ENCODE data around the gene IFT80.
"Not testable (repeated sequence)": the region's sequence is repeated elsewhere in the genome, so short reads cannot be mapped to it uniquely, and the experiment has no call there.

The IFT80 gene

GRCh38 chr3:160355826-160356225, 43.2 kb downstream of the IFT80 start:
- DNase-seq: no peak

- no peak for DNase-seq
Observed at GRCh38 chr3:160346511-160346910, 52.5 kb downstream of the IFT80 start.

GRCh38 chr3:160343132-160343531, 55.9 kb downstream of the IFT80 start:
- no peak for DNase-seq

GRCh38 chr3:160340351-160340750, 58.7 kb downstream of the IFT80 start:
- DNase-seq: no peak

GRCh38 chr3:160331127-160331937, 67.7 kb downstream of the IFT80 start:
- no peak for DNase-seq

GRCh38 chr3:160330690-160331089, 68.3 kb downstream of the IFT80 start:
- DNase-seq: no peak

GRCh38 chr3:160330109-160330508, 68.9 kb downstream of the IFT80 start:
- no peak for DNase-seq

- not testable (repeated sequence) for DNase-seq
Observed at GRCh38 chr3:160326286-160326685, 72.7 kb downstream of the IFT80 start.

GRCh38 chr3:160321821-160322220, 77.2 kb downstream of the IFT80 start:
- not testable (repeated sequence) for DNase-seq

GRCh38 chr3:160319322-160319721, 79.7 kb downstream of the IFT80 start:
- DNase-seq: no peak

- DNase-seq: no peak
Observed at GRCh38 chr3:160314995-160315394, 84.0 kb downstream of the IFT80 start.

- no peak for DNase-seq
Observed at GRCh38 chr3:160312014-160312624, 86.9 kb downstream of the IFT80 start.

GRCh38 chr3:160302806-160303205, 96.2 kb downstream of the IFT80 start:
- DNase-seq: no peak

- DNase-seq: no peak
Observed at GRCh38 chr3:160296591-160296990, 102.4 kb downstream of the IFT80 start.

GRCh38 chr3:160291909-160292299, 107.1 kb downstream of the IFT80 start:
- no peak for DNase-seq

- no peak for DNase-seq
Observed at GRCh38 chr3:160291290-160291908, 107.6 kb downstream of the IFT80 start.

GRCh38 chr3:160287666-160288065, 111.4 kb downstream of the IFT80 start:
- DNase-seq: no peak

GRCh38 chr3:160286231-160286630, 112.8 kb downstream of the IFT80 start:
- DNase-seq: no peak

- DNase-seq: no peak
Observed at GRCh38 chr3:160280836-160281235, 118.2 kb downstream of the IFT80 start.

- DNase-seq: no peak
Observed at GRCh38 chr3:160279657-160280056, 119.4 kb downstream of the IFT80 start.

- no peak for DNase-seq
Observed at GRCh38 chr3:160278210-160278609, 120.8 kb downstream of the IFT80 start.

GRCh38 chr3:160265088-160265487, 133.9 kb downstream of the IFT80 start:
- DNase-seq: no peak

- DNase-seq: no peak
Observed at GRCh38 chr3:160260587-160261270, 138.3 kb downstream of the IFT80 start.

GRCh38 chr3:160259589-160259988, 139.4 kb downstream of the IFT80 start:
- DNase-seq: no peak
